Fibroblast of lung (primary cell): ENCODE measurements around the gene RELCH.

Experiments used
- EZH2 ChIP-seq: IDR thresholded peaks from 2 replicates; pipeline ENCODE4 v1.5.1; 2012; ENCODE audit warnings: low read length, control low read depth, mild to moderate bottlenecking; ENCODE audit errors: missing control alignments
- TF ChIP-seq, protein P1 (sequence below), 2 donors: IDR thresholded peaks in 1 of 2; conservative IDR thresholded peaks in 1 of 2; 1 replicate in 1 of 2; 2 replicates in 1 of 2; pipeline ENCODE4 v1.5.1; 2011 to 2012; ENCODE audit warnings: low read length in 2 of 2, control low read depth in 1 of 2, inconsistent platforms in 1 of 2, low read depth in 1 of 2, mild to moderate bottlenecking in 1 of 2

DNA sequence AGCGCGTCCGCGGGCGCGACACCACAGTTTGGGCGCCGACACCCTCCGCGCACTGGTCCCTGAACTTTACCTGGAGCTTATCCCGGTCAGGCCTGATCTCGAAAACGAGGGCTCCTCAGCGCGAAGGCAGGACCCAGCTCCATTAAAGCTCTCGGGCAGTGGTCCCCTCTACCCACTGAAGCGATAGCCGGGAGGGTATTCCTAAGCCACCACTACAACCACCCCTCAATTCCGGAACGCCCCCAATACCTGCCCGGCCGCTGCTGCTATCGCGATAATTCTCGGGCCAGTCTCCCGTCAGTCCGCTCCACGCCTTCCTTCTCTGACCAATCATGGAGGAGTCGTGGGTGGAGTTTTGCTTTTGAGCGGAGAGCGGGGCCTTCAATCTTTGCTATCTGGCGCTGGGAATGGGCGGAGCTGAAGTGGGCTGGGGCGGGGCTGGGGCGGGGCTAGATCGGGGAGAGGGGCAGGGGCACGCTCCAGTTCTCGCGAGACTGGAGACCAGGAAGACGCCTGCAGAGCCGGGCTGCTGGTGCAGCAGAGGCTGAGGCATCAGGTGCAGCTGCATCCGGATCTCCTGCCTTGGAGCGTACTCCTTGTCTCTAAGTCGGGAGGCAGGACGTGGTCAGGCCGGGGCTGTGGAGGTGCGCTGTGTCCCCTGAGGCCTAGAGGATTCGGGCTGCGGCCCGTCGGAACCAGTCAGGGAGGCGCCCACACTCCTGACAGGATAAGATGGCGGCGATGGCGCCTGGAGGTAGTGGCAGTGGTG, at the start of gene RELCH, which contains the start of gene PIGN:
- TF ChIP-seq, protein P1, sequence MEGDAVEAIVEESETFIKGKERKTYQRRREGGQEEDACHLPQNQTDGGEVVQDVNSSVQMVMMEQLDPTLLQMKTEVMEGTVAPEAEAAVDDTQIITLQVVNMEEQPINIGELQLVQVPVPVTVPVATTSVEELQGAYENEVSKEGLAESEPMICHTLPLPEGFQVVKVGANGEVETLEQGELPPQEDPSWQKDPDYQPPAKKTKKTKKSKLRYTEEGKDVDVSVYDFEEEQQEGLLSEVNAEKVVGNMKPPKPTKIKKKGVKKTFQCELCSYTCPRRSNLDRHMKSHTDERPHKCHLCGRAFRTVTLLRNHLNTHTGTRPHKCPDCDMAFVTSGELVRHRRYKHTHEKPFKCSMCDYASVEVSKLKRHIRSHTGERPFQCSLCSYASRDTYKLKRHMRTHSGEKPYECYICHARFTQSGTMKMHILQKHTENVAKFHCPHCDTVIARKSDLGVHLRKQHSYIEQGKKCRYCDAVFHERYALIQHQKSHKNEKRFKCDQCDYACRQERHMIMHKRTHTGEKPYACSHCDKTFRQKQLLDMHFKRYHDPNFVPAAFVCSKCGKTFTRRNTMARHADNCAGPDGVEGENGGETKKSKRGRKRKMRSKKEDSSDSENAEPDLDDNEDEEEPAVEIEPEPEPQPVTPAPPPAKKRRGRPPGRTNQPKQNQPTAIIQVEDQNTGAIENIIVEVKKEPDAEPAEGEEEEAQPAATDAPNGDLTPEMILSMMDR (conservative IDR thresholded peaks at IDR 0.05 in 1 of 2, IDR thresholded peaks at IDR 0.05 in 1 of 2; ENCODE audit: low read depth in 1 of 2, low read length in 2 of 2) = no peak
- TF ChIP-seq EZH2 = no peak
